Cardiac muscle cell (in vitro differentiated cells and primary cell): ENCODE measurements around the gene MOB1A. TPM values are rescaled to one million over a fixed set of nuclear protein-coding genes. Genes with fewer than 3 reads are reported as not detected.

Experiments used
- DNase-seq, 2 donors: peaks; one replicate each; pipeline versions ENCODE4 v3.0.0 to v3.0.0-alpha.2; 2010 to 2017; ENCODE audit warnings: low read depth in 1 of 2, low spot score in 1 of 2
- H3K27ac ChIP-seq: fragments of 200-600 bp; sonication (generic); 2 replicates; pipeline ENCODE4 v1.5.1; 2016
- H3K27me3 ChIP-seq: fragments of 200-600 bp; sonication (generic); 2 replicates; pipeline ENCODE4 v1.6.0; 2016; ENCODE audit warnings: control low read depth
- H3K36me3 ChIP-seq: fragments of 200-600 bp; sonication (generic); 2 replicates; pipeline ENCODE4 v1.5.1; 2016; ENCODE audit warnings: control low read depth
- H3K4me1 ChIP-seq: fragments of 200-600 bp; sonication (generic); 2 replicates; pipeline ENCODE4 v1.8.1; 2017; ENCODE audit warnings: low read depth, mild to moderate bottlenecking, mixed run types
- H3K4me3 ChIP-seq: fragments of 200-600 bp; sonication (generic); 2 replicates; pipeline ENCODE4 v1.5.1; 2016; ENCODE audit warnings: mild to moderate bottlenecking
- H3K9me3 ChIP-seq: fragments of 200-600 bp; sonication (generic); 2 replicates; pipeline ENCODE4 v1.5.1; 2017; ENCODE audit warnings: low read depth, mild to moderate bottlenecking, control low read depth
- polyA plus RNA-seq: library from polyadenylated mRNA; unstranded; fragments of >200 nt; fragmentation: Nextera tagmentation; extraction: Ambion mirVana; gene quantifications from 2 replicates; pipeline ENCODE4 v1.2.1, GENCODE V29; 2016
- total RNA-seq: library from RNA; depleted of rRNA; stranded (reverse); fragments of >200 nt; gene quantifications from 2 replicates; pipeline ENCODE4 v1.2.3, GENCODE V29; 2016
- TF ChIP-seq, protein P1 (sequence below): IDR thresholded peaks from 2 replicates; pipeline ENCODE4 v1.5.1; 2012; ENCODE audit warnings: low read depth, mild to moderate bottlenecking, low read length

The MOB1A gene
- total and polyA plus RNA-seq, 2 experiments from 2014 or later: 32.8 to 43.3 TPM

- TF ChIP-seq, protein P1, sequence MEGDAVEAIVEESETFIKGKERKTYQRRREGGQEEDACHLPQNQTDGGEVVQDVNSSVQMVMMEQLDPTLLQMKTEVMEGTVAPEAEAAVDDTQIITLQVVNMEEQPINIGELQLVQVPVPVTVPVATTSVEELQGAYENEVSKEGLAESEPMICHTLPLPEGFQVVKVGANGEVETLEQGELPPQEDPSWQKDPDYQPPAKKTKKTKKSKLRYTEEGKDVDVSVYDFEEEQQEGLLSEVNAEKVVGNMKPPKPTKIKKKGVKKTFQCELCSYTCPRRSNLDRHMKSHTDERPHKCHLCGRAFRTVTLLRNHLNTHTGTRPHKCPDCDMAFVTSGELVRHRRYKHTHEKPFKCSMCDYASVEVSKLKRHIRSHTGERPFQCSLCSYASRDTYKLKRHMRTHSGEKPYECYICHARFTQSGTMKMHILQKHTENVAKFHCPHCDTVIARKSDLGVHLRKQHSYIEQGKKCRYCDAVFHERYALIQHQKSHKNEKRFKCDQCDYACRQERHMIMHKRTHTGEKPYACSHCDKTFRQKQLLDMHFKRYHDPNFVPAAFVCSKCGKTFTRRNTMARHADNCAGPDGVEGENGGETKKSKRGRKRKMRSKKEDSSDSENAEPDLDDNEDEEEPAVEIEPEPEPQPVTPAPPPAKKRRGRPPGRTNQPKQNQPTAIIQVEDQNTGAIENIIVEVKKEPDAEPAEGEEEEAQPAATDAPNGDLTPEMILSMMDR: no peak
- no peaks in the 10 kb centered on the region for H3K4me1 ChIP-seq
- no peak overlapping the region for H3K27ac ChIP-seq
- H3K36me3 ChIP-seq: peaks cover 31% of the 10 kb centered on the region
- no peaks in the 10 kb centered on the region for H3K9me3 ChIP-seq
- no peak overlapping the region for H3K4me3 ChIP-seq
- H3K27me3 ChIP-seq: no peaks in the 10 kb centered on the region
- no peak for DNase-seq
Observed at GRCh38 chr2:74212702-74213410, 34.2 kb upstream of the MOB1A start.

DNA sequence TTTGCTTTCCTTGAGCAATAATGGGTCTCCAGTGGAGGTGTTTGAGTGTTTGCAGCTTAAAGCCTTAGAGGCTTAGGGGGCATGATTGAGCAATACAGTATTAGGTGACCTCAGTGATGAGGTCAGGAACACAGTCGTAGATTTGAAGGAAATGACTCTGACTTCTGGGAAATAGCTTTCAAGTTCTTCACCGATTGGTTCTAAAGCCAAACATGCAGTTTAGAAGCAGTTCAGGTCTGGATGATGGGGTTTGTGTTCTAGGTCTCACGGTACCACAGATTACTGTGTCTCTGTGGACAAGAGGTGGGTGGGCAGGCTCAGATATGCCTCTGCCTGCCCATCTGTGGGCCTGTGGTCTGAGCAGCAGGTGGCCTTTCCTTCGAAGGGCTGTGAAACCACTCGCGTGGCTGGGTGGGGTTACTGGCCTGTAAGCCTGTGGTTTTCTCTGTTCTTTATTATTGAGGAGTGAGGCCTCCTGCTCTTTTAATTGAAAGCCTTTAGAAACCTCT, 27.6 kb upstream of the MOB1A start:
- Histone ChIP-seq H3K9me3 (no peaks in the 10 kb centered on the region), H3K4me1 (no peaks in the 10 kb centered on the region), H3K27me3 (no peaks in the 10 kb centered on the region), H3K4me3 (no peak overlapping the region), H3K36me3 (peaks cover 15% of the 10 kb centered on the region), H3K27ac (no peak overlapping the region)
- TF ChIP-seq, protein P1: no peak
- peak in 1 of 2 donors; percentile 86 for DNase-seq

GRCh38 chr2:74205596-74205995, 26.9 kb upstream of the MOB1A start:
- Histone ChIP-seq H3K27ac (no peak overlapping the region), H3K4me1 (no peaks in the 10 kb centered on the region), H3K27me3 (no peaks in the 10 kb centered on the region), H3K36me3 (peaks cover 10% of the 10 kb centered on the region), H3K4me3 (no peak overlapping the region), H3K9me3 (no peaks in the 10 kb centered on the region)
- TF ChIP-seq, protein P1: no peak
- DNase-seq: no peak

DNA sequence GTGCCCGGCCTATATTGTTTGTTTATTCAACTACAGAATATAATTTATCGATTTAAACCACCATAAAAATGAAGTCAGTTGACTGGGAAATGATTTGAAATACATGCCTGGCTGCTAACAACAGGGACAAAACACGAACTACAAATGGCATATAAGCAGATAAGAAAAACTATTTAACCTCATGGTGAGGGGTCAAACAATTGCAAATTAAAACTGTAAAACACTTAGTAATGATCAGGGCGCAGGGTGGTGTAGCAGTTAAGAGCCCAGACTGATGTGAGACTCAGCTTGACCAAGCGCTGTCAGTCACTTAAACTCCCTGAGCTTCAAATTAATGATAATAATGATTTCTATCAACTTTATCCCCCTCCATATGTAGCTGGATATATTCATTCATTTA, 26.4 kb upstream of the MOB1A start:
- Histone ChIP-seq H3K27me3 (no peaks in the 10 kb centered on the region), H3K4me3 (no peak overlapping the region), H3K9me3 (no peaks in the 10 kb centered on the region), H3K27ac (no peak overlapping the region), H3K36me3 (peaks cover 7% of the 10 kb centered on the region), H3K4me1 (peaks cover 2% of the 10 kb centered on the region)
- DNase-seq: no peak
- TF ChIP-seq, protein P1: no peak

DNA sequence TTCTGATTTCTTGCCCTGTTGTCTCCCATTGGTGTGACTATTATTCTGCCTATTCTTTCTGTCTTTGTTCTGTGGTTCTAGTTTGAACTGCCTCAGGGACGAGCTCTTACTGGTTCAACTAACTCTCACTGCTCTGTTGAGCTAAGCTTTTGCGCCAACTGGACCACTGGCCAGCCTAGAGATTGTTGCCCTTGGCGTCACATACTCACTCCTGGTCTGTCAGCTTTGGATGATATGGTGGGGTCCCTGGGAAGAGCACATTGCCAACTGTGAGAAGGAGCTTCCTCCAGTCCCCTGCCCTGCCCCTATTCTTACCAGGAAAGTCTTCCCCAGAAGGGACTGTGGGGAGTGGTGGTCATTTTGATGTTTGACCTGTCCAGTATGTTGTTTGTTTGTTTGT, 25.8 kb upstream of the MOB1A start:
- Histone ChIP-seq H3K36me3 (peaks cover under 1% of the 10 kb centered on the region), H3K4me1 (peaks cover 6% of the 10 kb centered on the region), H3K27me3 (no peaks in the 10 kb centered on the region), H3K4me3 (no peak overlapping the region), H3K27ac (no peak overlapping the region), H3K9me3 (no peaks in the 10 kb centered on the region)
- no peak for DNase-seq
- TF ChIP-seq, protein P1: no peak
